HG02588 (cell line): ENCODE results near the gene BRCA1.
"Not testable (repeated sequence)": the region's sequence is repeated elsewhere in the genome, so short reads cannot be mapped to it uniquely, and the experiment has no call there.

Experiments used
- ATAC-seq: cut with Tn5 transposase; IDR thresholded peaks from one replicate; pipeline ENCODE4 v1.9.1; 2021; ENCODE audit warnings: mild to moderate bottlenecking, moderate library complexity; ENCODE audit not compliant: unreplicated experiment

BRCA1 gene

DNA sequence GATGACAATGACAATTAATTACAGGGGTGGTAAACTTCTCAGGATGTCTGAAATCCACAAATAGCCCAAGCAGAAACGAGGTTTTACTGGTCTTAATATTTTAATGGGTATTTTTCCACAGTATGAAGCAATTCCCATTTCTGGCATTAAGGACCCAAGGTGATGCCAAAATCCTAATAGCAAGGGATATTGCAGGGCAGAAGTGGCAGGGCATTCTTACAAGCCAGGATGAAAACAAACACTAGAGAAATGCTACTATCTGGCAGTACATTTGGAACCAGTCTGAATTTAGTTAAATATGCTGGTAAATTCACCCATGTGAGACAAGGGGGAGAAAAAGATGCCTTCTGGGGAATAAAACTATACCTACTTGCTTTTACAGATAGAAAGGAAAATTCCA is 54.9 kb downstream of the BRCA1 start:
- no peak for ATAC-seq

DNA sequence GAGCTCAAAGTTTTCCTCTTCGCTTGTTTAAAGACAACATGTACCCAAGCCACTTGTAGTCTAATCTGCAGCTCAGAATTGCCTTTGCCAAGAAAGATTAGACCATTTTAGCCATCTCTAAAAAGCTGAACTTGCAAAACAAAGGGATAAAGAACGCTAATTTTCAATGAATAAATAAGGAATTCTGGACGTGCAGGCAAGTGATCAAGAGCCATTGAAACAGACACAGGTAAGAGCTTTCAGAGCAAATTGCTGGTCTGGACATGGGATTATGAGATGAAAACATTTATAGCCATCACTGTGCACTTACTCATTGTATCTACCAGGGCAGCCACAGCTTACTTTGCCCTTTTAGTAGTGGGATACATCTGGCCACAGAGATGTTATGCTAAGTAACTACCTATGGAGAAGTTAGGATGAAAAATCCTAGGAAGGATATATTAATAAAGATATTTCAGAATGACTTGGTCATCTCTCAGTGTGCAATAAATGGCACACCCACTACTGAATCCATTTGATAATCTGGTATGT is 55.7 kb downstream of the BRCA1 start:
- no peak for ATAC-seq

DNA sequence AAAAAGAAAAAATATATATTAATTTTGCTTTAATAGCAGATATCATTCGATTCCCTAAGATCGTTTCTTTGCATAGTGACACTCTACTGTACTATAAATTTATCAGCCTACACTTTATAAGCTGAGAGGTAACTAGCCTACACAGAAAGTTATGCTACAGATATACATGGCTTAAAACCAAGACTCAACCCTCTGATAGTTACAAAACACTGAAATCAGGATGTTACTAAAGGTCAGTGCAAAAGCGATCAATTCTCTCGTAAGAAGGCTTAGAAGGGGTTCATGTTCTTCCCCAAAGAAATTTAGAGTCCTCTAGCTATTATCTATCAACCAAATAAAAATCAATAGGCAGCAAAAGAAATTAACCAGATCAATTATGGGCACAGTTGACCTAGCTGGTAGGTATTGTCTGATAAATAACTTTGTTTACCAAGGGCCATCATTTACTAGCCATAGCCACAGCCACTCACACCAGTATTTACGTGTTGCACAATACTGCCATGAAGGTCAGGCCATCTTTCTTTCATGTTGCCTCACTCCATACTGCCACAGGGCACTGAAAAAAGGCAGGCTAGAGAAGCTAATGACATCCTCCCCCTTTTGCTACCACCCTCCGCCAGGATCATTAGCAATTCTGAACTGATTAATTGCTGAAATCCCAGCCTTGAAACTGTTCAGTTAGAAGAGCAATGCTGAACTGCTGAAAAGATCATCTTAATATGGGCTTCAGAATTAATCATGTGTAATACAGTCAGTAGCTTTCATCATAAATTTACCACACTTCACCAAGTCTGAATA is 56.4 kb downstream of the BRCA1 start:
- ATAC-seq: no peak

DNA sequence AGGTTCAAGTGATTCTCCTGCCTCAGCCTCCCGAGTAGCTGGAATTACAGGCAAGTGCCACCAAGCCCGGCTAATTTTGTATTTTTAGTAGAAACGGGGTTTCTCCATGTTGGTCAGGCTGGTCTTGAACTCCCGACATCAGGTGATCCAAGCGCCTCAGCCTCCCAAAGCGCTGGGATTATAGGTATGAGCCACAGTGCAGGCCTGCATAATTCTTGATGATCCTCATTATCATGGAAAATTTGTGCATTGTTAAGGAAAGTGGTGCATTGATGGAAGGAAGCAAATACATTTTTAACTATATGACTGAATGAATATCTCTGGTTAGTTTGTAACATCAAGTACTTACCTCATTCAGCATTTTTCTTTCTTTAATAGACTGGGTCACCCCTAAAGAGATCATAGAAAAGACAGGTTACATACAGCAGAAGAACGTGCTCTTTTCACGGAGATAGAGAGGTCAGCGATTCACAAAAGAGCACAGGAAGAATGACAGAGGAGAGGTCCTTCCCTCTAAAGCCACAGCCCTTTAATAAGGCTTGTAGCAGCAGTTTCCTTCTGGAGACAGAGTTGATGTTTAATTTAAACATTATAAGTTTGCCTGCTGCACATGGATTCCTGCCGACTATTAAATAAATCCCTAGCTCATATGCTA is 62.1 kb downstream of the BRCA1 start:
- no peak for ATAC-seq

DNA sequence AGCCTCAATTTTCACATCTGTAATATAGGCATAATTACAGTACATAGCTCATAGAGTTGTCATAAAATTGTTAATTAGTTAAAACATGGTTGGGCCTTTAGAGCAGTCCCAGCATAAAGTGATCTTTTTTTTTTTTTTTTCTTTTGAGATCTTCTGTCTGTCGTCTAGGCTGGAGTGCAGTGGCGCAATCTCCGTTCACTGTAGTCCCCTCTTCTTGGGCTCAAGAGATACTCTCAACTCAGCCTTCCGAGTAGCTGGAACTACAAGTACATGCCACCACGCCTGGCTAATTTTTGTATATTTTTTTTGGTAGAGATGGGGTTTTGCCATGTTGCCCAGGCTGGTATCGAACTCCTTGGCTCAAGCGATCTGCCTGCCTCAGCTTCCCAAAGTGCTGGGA is 69.1 kb downstream of the BRCA1 start:
- ATAC-seq: no peak

DNA sequence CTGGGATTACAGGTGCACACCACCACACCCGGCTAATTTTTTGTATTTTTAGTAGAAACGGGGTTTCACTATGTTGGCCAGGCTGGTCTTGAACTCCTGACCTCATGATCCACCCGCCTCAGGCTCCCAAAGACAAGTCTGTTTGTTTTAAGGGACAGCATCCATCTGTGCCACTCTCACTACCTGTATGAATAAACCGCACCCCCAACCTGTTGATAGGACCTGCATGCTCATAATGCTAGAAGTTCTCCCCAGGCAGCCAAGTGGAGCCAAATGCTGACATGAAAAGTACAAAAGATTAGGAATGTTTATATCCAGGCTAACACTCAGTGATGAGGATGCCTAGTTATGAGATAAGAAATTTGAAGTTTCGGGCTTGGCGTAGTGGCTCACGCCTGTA is 72.2 kb downstream of the BRCA1 start:
- not testable (repeated sequence) for ATAC-seq

DNA sequence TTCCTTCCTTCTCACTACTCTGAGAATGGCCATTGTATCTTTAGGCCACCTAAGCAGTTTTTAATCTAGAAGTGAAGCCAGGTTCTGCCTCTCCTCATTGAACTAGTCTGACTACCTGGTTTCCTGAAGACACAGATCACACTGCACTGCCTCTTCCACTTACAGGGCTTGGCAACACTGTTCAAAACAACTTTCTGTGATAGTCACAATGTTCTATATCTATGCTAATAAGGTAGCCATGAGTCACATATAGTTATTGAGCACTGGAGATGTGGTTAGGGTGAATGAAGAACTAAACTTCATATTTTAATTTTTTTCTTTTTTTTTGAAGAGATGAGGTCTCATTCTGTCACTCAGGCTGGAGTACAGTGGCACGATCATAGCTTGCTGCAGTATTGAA is 73.2 kb downstream of the BRCA1 start:
- ATAC-seq: no peak

DNA sequence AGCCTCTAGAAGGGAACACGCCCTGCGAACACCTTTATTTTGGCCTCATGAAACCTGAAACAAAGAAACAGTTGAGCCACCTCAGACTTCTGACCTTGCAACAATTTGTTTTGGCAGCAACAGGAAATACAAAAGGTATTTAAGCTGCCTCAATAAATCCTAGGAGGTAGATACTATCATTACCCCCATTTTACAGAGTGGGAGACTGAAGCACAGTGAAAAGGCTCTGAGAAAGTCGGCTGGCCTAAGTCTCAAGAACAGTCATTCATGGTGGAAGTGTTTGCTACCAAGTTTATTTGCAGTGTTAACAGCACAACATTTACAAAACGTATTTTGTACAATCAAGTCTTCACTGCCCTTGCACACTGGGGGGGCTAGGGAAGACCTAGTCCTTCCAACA is 81.1 kb downstream of the BRCA1 start:
- ATAC-seq: no peak

DNA sequence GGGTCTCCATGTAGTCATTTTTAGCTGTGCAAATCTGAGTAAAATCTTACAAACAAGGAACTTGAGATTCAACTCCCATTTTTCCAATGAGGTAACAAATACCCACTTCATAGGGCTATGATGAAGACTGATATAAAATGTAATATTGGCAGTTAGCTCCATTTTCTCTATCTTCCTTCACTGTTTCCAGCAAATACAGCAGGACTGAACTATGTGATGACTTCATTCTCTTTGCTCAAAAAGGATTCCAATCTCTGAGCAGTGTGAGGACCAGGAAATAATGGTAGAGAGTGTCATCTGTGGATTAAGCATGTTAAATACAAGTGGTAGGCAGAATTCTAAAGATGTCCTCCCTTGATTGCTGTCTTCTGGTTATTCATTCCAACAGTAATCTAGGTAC is 81.9 kb downstream of the BRCA1 start:
- no peak for ATAC-seq

DNA sequence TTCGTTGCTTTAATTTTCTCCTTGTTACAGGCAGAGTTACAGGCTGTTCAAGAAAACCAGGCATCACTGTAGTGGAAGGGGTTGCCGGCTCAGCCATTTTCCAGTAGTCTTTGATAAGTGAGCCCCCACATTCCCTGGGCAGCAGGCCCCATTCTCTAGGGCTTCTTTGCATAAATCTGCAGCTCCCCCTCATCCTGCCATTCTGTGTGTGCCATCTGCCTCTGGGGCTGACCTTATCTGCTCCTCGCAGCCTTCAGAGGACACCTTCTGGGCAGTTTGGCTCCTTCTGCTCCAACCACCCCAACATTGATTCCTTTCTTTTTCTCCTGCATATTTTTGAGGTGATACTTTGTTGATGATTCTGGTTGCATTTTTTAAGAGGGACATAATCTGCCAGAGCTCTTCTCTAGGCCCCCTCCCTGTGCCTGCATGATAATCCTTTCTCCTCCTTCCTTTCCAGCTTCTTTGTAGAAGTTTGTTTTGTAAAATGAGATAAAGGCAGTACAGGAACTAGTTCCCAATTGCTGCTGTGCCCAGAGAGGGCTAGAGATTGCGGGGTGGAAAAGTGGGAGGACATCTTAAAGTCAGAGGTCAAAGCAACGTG is 83.0 kb downstream of the BRCA1 start:
- ATAC-seq: no peak

DNA sequence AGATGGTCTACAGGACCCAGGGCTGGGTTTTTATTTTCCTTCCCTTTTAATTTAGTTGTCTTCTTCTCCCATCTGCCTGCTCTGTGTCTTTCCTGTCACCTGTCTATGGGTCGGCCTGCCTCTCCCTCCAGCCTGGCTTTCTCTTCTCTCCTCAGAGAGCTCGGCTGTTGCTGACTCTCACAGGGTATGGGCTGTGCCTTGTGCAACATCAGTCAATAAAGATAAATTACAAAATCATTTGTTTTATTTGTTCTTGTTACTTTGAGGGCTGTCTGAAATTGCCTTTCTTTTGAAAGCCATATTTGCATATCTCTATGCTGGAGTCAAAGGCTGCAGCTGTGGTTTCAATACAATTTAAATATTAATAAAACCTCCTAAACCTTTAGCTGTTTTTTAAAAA is 84.5 kb downstream of the BRCA1 start:
- no peak for ATAC-seq

DNA sequence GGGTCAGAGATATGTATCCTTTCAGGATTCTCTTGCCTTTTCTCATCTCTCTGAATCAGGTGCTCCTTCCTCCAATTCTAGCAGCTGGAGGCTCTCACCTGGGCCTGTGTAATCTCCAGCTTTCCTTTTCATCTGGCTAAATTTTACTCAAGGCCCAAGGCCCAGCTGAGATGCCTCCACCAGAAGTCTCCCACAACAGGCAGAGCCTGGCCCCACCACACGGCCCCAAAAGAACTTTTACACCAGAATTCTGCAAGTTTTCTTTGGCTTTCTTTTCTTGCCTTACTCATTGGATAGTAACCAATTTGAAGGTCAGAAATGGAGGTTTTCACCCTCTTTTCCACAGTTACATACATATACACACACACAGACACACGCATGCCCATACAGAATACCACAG is 85.5 kb downstream of the BRCA1 start:
- ATAC-seq: no peak

DNA sequence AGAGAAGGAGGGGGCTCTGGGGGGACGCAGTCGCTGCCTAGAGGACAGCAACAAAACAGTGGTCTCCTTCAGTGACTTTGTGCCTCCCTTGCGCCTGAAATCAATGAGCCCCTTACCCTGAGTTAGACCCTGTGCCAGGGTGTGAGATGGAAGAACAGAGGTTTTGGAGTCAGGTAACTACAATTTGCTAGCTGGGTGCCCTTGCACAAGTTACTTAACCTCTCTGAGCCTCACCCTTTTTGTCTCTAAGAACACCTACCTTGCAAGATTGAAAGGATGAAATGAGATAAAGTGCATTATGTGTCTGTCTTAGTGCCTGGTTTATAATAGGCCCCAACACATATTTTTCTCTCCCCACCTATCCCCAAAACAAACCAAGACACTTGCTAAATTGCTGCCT is 90.3 kb downstream of the BRCA1 start:
- ATAC-seq: no peak

DNA sequence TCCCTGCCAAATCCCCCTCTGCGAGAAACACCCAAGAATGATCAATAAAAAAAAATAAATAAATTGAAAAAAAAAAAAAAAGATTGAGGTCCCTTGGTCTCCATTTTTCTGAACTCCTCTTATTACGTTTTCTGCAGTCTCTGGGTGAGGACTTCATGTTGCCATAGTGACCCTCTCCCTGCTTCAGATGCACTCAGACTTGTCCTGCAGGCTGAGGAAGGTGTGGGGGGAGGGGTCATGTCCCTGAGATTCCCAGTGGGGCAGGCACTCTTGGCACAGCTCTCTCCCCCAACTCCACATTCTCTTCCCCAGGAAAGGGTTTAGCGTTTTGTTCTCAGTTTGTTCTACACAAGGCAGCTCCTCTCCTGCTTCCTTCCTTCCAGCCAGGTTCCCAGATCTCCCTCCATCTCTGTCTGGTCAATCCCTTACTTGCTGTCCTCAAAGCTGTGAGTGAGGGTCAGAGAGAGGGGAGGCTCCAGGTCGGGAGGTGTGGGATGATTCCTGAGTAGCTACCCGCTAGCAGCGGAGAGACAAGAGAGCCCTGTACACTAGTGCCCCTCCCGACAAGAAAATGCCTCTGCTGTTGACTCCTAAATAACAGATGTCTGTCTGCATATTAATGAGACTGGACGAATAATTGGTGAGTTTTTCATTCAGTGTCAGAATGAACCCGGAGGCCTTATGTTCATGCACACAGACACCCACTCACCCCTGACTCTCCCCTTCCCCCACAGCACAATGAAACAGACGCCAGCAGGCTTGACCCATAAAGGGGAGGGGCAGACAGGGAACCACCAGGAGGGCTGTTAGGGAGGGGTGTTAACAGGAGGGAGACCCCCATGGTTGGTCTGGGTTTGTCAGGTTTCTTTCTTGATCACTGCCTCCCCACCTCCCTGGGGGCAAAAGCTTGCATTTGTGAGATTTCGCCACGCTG is 90.9 kb downstream of the BRCA1 start:
- no peak for ATAC-seq

DNA sequence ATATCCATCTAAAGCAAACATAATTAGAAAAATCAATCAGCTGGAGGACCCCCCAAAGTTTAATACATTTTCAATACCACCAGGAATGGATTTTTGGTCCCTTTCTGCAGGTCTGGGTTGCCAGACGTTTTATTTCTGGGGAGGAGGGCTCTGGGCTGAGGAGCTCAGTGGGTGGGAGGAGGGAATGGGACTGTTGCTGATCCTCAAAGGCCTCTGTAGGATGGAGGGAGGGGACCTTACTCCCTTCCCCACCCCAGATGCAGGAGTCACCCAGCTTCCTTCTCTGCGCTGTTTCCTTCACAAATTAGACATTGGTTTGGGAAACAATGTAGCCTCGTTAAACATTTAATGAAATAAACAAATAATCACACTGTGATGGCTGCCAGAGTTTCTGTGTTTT is 93.5 kb downstream of the BRCA1 start:
- ATAC-seq: no peak

DNA sequence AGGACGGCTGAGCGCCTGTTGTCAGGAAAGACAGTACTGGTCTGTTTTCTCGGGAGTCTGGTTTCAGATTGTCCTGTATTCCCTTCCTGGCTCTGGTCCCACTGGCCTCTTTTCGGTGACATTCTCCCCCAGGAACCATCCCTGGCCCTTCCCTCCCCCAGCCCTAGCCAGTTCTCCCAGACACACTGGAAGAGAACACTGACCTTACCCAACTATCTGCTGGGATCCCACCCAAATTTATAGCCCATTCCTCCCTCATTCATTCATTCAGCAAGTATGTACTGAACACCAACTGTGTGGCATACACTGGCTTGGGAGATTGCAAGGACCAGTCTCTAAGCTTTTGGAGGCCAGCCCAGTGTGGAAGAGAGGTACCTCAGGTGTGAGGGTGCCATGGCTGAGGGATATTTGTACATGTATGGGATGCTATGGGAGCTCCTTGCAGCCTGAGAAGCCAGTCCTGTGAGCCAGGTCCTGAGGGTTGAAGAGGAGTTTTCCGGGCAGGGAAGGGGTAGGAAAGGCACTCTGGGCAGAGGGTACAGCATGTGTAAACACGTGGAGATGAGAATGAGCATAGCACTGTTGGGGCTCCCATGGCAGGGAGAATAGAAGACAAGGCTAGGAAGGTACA is 94.9 kb downstream of the BRCA1 start:
- ATAC-seq: no peak

DNA sequence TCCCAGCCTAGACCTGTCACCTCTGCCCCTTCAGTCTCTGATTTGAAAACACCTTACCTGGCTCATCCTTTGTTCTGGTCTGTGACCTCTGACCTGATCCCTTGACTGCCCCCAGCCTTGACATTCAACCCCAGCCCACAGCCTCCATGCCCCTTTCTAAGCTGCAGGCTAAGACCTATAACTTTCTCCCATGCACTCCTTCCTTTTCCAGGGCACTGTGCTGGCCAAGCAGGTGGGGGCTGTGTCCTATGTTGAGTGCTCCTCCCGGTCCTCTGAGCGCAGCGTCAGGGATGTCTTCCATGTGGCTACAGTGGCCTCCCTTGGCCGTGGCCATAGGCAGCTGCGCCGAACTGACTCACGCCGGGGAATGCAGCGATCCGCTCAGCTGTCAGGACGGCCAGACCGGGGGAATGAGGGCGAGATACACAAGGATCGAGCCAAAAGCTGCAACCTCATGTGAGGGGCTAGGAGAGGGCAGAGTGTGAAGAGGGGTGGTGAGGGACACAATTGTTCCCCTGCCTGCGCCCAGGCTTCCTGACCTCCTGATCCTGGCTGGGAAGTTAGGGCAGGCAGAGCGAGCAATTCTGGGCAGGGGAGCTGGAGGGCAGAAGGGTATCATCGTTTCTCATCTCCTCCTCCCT is 96.8 kb downstream of the BRCA1 start:
- no peak for ATAC-seq

DNA sequence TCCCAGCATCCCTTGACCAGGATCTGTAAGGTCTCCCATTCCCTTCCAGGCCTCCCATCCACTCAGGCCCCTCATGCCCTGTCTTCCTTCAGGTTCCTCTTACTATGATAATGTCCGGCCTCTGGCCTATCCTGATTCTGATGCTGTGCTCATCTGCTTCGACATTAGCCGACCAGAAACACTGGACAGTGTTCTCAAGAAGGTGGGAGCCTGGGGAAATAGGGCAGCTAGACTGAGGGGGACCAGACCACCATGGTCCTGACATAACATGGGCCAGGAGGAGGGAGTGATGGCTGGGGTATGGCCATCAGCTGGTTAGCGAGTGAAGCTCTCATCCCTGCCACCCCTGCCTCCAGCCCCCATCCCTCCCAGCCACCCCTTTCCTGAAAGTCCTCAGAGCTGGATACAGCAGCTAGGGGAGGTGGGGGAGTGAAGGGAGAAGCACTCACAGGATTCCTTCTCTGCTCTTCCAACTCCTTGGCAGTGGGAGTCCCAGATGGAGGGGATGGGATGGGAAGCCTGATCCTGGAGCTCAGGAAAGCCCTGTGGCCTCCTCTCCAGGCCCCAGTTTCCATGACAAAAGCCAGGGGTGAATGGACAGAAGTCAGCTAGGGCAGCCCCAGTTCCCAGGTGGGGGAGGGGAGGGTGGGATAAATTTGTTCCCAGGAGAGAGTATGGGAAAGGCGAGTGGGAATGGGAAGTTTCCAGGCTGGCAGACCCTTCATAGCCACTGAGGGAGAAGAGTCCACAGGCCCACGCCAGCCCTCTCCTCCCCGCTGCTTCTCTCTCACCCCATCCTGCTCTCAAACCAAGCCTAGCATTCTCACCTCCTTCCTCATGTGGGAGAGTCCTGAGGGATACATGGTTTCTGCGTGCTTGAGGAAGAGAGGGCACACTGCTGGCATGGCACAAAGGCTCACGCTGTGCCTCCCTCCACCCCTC is 97.8 kb downstream of the BRCA1 start:
- ATAC-seq: no peak

DNA sequence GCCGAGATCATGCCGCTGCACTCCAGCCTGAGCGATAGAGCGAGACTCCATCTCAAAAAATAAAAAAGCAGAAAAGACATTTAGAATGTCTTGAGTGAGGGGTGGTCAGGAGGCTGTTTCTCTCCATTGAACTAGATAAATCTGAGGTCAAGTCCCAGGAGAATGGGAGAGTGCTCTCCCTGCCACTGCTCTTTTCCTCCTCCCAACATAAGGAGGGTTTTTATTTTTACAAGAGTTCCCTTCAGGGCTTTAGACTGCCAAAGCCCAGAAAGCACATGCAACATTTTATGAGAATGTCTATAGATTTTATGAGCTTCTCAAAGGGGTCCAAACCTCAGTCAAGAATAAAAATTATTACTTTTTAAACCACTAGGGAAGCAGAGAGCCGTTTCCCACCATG is 98.6 kb downstream of the BRCA1 start:
- no peak for ATAC-seq
